Measurements from ENCODE around the gene NFATC2. TPM values are rescaled to one million over a fixed set of nuclear protein-coding genes. Genes with fewer than 3 reads are reported as not detected.

Gene NFATC2
- total RNA-seq, 4 donors from 2014 or later, result 5.7 to 36.4 (median 12.0) TPM

GRCh38 chr20:51339721-51340450 is 202.6 kb downstream of the NFATC2 start:
- Histone ChIP-seq H3K27me3 (no peaks in the 10 kb centered on the region), H3K4me1 (no peaks in the 10 kb centered on the region), H3K36me3 (no peaks in the 10 kb centered on the region), H3K4me3 (no peak overlapping the region), H3K9me3 (no peaks in the 10 kb centered on the region), H3K27ac (no peak overlapping the region)
- intact Hi-C loops (cut with DNase I; ENCODE audit: low total_unique reads), result no loop called here
- DNase-seq, result no peak
- TF ChIP-seq POLR2A (IDR thresholded peaks at IDR 0.05) (no peak), CTCF (IDR thresholded peaks at IDR 0.05) (no peak)

GRCh38 chr20:51338692-51339440 is 203.7 kb downstream of the NFATC2 start:
- no peak overlapping the region for H3K27ac ChIP-seq
- no peak for DNase-seq
- no peak overlapping the region for H3K4me3 ChIP-seq
- H3K36me3 ChIP-seq, result no peaks in the 10 kb centered on the region
- TF ChIP-seq CTCF (IDR thresholded peaks at IDR 0.05), result no peak
- TF ChIP-seq POLR2A (IDR thresholded peaks at IDR 0.05), result no peak
- H3K4me1 ChIP-seq, result no peaks in the 10 kb centered on the region
- intact Hi-C loops (cut with DNase I; ENCODE audit: low total_unique reads), result no loop called here
- H3K9me3 ChIP-seq, result no peaks in the 10 kb centered on the region
- H3K27me3 ChIP-seq, result no peaks in the 10 kb centered on the region

- H3K9me3 ChIP-seq, result no peaks in the 10 kb centered on the region
Measured at GRCh38 chr20:51337126-51337805, 205.3 kb downstream of the NFATC2 start.

More at GRCh38 chr20:51337126-51337805, 205.3 kb downstream of the NFATC2 start:
- intact Hi-C loops (cut with DNase I; ENCODE audit: low total_unique reads), result no loop called here
- Histone ChIP-seq H3K4me1 (no peaks in the 10 kb centered on the region), H3K36me3 (no peaks in the 10 kb centered on the region), H3K27me3 (no peaks in the 10 kb centered on the region), H3K4me3 (no peak overlapping the region), H3K27ac (no peak overlapping the region)
- TF ChIP-seq CTCF (IDR thresholded peaks at IDR 0.05), result no peak
- no peak for TF ChIP-seq POLR2A (IDR thresholded peaks at IDR 0.05)
- no peak for DNase-seq

Small RNAs within 50 kb of the gene (microRNA-seq; reads per million reads assigned to microRNA genes)
- gene MIR3194 (ENCODE audit: borderline microRNAs expressed, borderline replicate concordance), result not detected

Small RNAs within 50 kb of the gene (small RNA-seq; reads per million reads assigned to genes)
- gene MIR3194, result not detected

Other genes with a start within 250 kb of the NFATC2 start
- gene ATP9A, start 225.7 kb upstream of the NFATC2 start, total RNA-seq, result 10 to 100 TPM; 15.1 to 50.8 (median 30.0) TPM

Measured in uterus (tissue), 4 donors.